ENCODE data around the gene MRPL45. TPM values are rescaled to one million over a fixed set of nuclear protein-coding genes. Genes with fewer than 3 reads are reported as not detected.
A peak's percentile ranks its signal among the peaks of the same experiment; 100 is the strongest.

Gene MRPL45
- total and polyA plus RNA-seq, 10 of the 15 experiments (the other 5 are each of a cell fraction or from before 2014, with no cell fraction given) = 37.5 to 128 (median 59.6) TPM

DNA sequence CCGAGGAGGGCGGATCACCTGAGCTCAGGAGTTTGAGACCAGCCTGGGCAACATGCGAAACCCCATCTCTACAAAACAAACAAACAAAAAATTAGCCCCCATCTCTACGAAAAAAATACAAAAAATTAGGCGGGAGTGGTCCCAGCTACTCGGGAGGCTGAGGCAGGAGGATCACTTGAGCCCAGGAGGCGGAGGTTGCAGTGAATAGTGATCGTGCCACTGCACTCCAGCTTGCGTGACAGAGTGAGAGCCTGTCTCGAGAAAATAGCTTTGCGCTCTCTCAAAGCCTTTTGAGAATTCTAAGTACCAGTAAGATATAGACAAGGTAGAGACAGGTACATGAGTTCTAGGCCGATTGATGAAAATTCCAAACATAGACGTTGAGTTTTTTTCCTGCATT is 56.7 kb downstream of the MRPL45 start:
- peak overlapping the region; percentile 75; the same call in 1 of the 2 replicates for H3K4me3 ChIP-seq
- POLR2A ChIA-PET = interaction anchor here (0.8 to 1.4 kb wide), 3 partner anchors 9 to 50 kb away, joined by 3 read pairs; no protein-coding TSS in a partner anchor
- intact Hi-C loops (cut with micrococcal nuclease; ENCODE audit: unreplicated experiment) = loop anchor here (10.0 kb wide), 1 partner anchor 321 kb away; the partner anchor contains the start of gene EPOP

DNA sequence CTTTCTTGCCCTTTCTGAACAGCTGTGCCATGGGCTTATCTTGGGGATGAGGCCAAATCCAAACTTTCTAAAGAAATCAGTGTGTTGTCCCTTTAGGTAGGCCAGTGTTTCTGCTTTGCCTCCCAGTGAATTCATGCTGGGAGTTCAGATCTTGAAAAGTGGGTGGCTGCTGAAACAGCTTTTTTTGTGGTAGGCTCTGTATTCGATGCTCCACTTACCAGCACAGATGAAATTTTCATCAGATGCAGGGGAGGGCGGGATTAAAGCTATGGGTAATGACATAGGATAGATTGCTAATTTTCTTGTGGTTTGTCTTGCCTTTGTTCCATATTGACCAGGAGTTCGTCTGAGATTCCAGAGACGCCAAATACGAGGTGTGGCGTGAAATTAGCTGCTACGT is 57.5 kb downstream of the MRPL45 start:
- Histone ChIP-seq H3K4me1 (ENCODE audit: control insufficient read depth, insufficient read depth, low read length) (peaks cover 4% of the 10 kb centered on the region), H2AFZ (ENCODE audit: control insufficient read depth, low read depth, low read length) (no peak overlapping the region), H3K36me3 (ENCODE audit: control insufficient read depth in 2 of 2, insufficient read depth in 2 of 2, low read length in 1 of 2) (no peaks in the 10 kb centered on the region), H3K79me2 (ENCODE audit: control insufficient read depth, insufficient read depth, low read length) (peaks cover 8% of the 10 kb centered on the region), H4K20me1 (ENCODE audit: control insufficient read depth, insufficient read depth) (no peaks in the 10 kb centered on the region), H3K9me3 (replicated peaks; ENCODE audit: control insufficient read depth, insufficient read depth, low read length) (no peaks in the 10 kb centered on the region), H3K4me2 (ENCODE audit: control insufficient read depth, insufficient read depth) (peak overlapping the region; percentile 46), H3K9ac (ENCODE audit: control insufficient read depth, insufficient read depth, low read length) (no peak overlapping the region), H3K27me3 (replicated peaks in 1 of 2; ENCODE audit: control insufficient read depth in 2 of 2, insufficient read depth in 2 of 2, low read length in 1 of 2) (no peaks in the 10 kb centered on the region), H3K27ac (ENCODE audit: control insufficient read depth, insufficient read depth) (no peak overlapping the region), H3K4me3 (peak overlapping the region; percentile 8; the same call in 1 of the 2 replicates)
- RAD21 ChIA-PET (ENCODE audit: unreplicated experiment) = interaction anchor here (0.9 to 8.4 kb wide), 3 partner anchors 35 to 63 kb away, joined by 3 to 172 read pairs (median 6); no protein-coding TSS in a partner anchor
- WGBS (ENCODE audit: insufficient coverage, insufficient replicate concordance, low lambda C conversion rate, missing lambda C conversion rate) = 85% methylated on average over 7 of the region's 7 CpGs
- no peak for ATAC-seq
- intact Hi-C loops (cut with micrococcal nuclease; ENCODE audit: unreplicated experiment) = loop anchor here (10.0 kb wide), 1 partner anchor 320 kb away; the partner anchor contains the start of gene EPOP
- no TSS peak for BruUV-seq (replicated peaks)
- in situ Hi-C loops (cut with MboI) = no loop called here
- DNase-seq (ENCODE audit: low read depth, low spot score) = no peak
- no peak for FAIRE-seq
- SMC1A ChIA-PET (ENCODE audit: uncharacterized antibody, unreplicated experiment) = interaction anchor here (0.5 to 7.9 kb wide), 9 partner anchors 9 to 563 kb away, joined by 3 to 161 read pairs (median 4); no protein-coding TSS in a partner anchor
- POLR2A ChIA-PET = interaction anchor here (0.6 to 1.4 kb wide), 4 partner anchors 10 to 60 kb away, joined by 3 to 5 read pairs (median 4); no protein-coding TSS in a partner anchor
- no peak for TF ChIP-seq RAD51 (IDR thresholded peaks at IDR 0.05)
- CTCF ChIA-PET = interaction anchor here (1.1 to 9.3 kb wide), 7 partner anchors 13 to 309 kb away, joined by 3 to 349 read pairs (median 4); no protein-coding TSS in a partner anchor

More for the DNA sequence above, 56.7 kb downstream of the MRPL45 start:
- no peaks in the 10 kb centered on the region for H3K9me3 ChIP-seq (replicated peaks; ENCODE audit: control insufficient read depth, insufficient read depth, low read length)
- ChIA-PET RAD21 (ENCODE audit: unreplicated experiment) (interaction anchor here (1.3 to 8.4 kb wide), 2 partner anchors 35 to 59 kb away, joined by 6 to 172 read pairs; no protein-coding TSS in a partner anchor), SMC1A (ENCODE audit: uncharacterized antibody, unreplicated experiment) (interaction anchor here (1.0 to 7.9 kb wide), 6 partner anchors 10 to 562 kb away, joined by 3 to 161 read pairs (median 5); no protein-coding TSS in a partner anchor), CTCF (interaction anchor here (1.3 to 9.3 kb wide), 3 partner anchors 14 to 61 kb away, joined by 3 to 349 read pairs (median 4); no protein-coding TSS in a partner anchor)
- in situ Hi-C loops (cut with MboI) = no loop called here
- whole genome bisulfite sequencing (ENCODE audit: insufficient coverage, insufficient replicate concordance, low lambda C conversion rate, missing lambda C conversion rate) = 90% methylated on average over 13 of the region's 13 CpGs
- peak overlapping the region; percentile 99 for H3K4me2 ChIP-seq (ENCODE audit: control insufficient read depth, insufficient read depth)
- no peak for ATAC-seq
- H2AFZ ChIP-seq (ENCODE audit: control insufficient read depth, low read depth, low read length) = no peak overlapping the region
- no peaks in the 10 kb centered on the region for H3K36me3 ChIP-seq (ENCODE audit: control insufficient read depth in 2 of 2, insufficient read depth in 2 of 2, low read length in 1 of 2)
- FAIRE-seq = no peak
- no peak overlapping the region for H3K9ac ChIP-seq (ENCODE audit: control insufficient read depth, insufficient read depth, low read length)
- no peak overlapping the region for H3K27ac ChIP-seq (ENCODE audit: control insufficient read depth, insufficient read depth)
- no peaks in the 10 kb centered on the region for H3K27me3 ChIP-seq (replicated peaks in 1 of 2; ENCODE audit: control insufficient read depth in 2 of 2, insufficient read depth in 2 of 2, low read length in 1 of 2)
- no TSS peak for BruUV-seq (replicated peaks)
- no peak for TF ChIP-seq RBBP5 (conservative IDR thresholded peaks at IDR 0.05)
- TF ChIP-seq, protein P1, sequence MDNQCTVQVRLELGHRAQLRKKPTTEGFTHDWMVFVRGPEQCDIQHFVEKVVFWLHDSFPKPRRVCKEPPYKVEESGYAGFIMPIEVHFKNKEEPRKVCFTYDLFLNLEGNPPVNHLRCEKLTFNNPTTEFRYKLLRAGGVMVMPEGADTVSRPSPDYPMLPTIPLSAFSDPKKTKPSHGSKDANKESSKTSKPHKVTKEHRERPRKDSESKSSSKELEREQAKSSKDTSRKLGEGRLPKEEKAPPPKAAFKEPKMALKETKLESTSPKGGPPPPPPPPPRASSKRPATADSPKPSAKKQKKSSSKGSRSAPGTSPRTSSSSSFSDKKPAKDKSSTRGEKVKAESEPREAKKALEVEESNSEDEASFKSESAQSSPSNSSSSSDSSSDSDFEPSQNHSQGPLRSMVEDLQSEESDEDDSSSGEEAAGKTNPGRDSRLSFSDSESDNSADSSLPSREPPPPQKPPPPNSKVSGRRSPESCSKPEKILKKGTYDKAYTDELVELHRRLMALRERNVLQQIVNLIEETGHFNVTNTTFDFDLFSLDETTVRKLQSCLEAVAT (IDR thresholded peaks at IDR 0.05) = peak; percentile 68
- peaks cover 4% of the 10 kb centered on the region for H3K4me1 ChIP-seq (ENCODE audit: control insufficient read depth, insufficient read depth, low read length)
- DNase-seq (ENCODE audit: low read depth, low spot score) = no peak
- peaks cover 8% of the 10 kb centered on the region for H3K79me2 ChIP-seq (ENCODE audit: control insufficient read depth, insufficient read depth, low read length)
- no peaks in the 10 kb centered on the region for H4K20me1 ChIP-seq (ENCODE audit: control insufficient read depth, insufficient read depth)

Data from GM12878 (cell line).